ACHN (cell line): ENCODE measurements around the gene UAP1.
"Not testable (repeated sequence)": the region's sequence is repeated elsewhere in the genome, so short reads cannot be mapped to it uniquely, and the experiment has no call there.

Experiments used
- DNase-seq: peaks from one replicate; pipeline ENCODE4 v3.0.0-alpha.2; 2015
- in situ Hi-C: cut with HindIII; loops from 2 replicates; pipeline ENCODE4 v1.10.0; 2017; ENCODE audit warnings: low sequenced_read_pairs, low pct_ligation_motif_present, low pct_unique_long_range_greater_than_20kb

The UAP1 gene

DNA sequence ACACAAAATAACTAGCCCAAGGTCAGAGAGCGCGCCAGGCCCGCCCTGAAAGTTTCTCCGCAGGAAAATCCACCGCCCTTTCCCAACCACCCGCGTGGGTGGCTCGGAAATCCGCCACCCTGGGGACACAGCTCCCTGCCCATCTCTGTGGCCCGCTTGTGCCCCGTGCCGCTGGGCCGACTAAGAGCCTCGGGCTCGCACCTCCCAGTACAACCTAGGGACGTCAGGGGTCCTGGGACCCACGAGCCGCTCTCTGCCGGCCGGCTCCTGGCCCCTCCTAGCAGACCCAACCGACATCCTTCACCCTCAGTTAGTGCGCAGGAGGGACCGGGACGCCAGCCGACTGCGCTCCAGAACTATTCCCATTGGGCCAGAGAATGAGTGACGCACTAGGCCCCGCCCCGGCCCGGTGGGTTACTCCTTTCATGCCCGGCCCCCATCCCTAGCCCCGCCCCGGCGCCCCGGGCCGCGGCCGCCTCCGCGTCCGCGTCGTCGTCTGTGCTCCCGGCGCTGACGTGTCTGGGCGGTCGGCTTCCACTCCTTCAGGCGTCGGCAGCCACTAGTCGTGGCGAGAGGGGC is 396 bp upstream of the UAP1 start:
- in situ Hi-C loops, result no loop called here
- peak; percentile 98 for DNase-seq

DNA sequence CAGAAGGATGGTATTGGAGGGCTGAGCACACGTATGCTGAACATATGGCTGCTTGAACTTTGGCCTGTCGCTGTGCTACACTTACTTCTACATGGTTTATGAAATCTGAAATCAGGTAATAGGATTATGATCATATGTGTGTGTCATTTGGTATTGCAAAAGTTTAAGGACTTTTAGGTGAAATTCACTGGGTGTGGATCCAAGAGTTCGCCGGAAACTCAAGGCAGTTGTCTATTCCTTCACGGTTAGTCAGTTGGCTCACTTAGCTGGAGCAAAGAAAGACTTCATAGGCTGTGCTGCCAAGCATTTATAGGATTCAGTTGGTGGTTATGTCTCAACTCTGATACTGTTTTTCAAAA is 927 bp downstream of the UAP1 start:
- DNase-seq, result peak; percentile 38
- in situ Hi-C loops, result no loop called here

DNA sequence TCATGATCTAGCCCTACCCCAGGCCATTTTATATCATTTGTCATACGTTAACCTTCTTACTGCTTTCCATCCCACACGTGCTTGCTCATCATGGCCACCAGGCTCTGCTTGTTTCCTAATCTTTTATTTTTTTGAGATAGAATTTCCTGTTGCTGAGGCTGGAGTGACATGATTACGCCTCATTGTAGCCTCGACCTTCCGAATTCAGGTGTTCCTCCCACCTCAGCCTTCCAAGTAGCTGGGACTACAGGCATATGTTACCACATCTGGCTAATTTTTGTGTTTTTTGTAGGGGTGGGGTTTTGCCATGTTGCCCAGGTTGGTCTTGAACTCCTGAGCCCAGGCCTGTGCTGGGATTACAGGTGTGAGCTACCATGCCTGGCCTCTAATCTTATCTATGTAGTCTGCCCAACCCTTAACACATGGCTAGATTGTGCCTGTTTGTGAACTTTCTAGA is 3.3 kb downstream of the UAP1 start:
- DNase-seq, result no peak
- in situ Hi-C loops, result no loop called here

DNA sequence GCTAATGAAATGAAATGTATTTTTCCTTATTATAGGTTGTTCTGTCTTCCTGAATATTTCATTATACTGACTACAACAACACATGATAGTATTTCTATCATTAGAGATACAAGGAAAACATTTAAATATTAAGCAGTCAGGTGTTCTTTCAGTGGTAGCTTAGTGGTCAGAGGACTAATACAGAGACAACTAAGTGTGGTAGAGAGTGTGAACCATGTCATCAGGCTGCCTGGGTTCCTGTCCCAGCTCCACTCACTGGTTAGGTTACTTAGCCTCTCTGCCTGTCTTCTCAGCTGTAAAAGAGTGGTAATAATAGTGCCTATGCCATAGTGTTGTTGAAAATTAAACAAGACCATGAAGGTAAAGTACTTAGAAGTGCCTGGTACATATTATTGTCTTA is 3.9 kb downstream of the UAP1 start:
- in situ Hi-C loops, result no loop called here
- DNase-seq, result no peak

DNA sequence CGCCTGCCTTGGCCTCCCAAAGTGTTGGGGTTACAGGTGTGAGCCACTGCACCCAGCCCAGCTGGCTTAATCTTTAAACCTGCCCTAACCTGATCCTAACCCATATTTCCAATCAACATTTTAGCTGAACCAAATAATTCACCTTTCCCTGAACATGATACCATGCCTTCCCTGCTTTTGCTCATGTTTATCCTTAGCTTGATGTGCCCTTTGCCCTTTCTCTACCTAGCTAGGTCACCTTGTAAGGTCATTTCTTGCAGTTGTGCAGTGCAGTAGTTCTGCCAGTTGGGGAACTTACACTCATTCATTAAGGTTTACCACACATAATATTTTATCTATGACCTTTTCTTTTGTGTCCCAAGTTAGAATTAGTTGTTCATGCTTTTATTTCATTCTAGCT is 5.3 kb downstream of the UAP1 start:
- no peak for DNase-seq
- in situ Hi-C loops, result no loop called here

DNA sequence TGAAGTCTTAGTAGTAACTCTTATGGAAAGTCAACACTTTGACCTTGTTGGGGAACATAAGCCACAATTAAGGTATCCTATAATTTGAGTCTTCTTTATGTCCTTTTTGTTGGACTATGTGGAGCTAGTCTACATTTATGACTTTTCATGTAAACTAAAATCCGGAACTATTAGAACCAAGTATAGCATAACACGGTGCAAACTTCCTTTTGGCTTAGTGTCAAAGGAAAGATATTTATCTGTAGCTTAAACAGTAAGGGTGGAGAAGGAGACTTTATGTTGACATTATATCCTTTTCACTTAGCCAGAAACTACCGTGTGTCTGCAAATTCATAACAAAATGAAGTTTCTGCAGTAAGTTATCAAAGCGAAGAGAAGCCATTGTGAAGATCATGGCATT is 7.3 kb downstream of the UAP1 start:
- DNase-seq, result no peak
- in situ Hi-C loops, result no loop called here

DNA sequence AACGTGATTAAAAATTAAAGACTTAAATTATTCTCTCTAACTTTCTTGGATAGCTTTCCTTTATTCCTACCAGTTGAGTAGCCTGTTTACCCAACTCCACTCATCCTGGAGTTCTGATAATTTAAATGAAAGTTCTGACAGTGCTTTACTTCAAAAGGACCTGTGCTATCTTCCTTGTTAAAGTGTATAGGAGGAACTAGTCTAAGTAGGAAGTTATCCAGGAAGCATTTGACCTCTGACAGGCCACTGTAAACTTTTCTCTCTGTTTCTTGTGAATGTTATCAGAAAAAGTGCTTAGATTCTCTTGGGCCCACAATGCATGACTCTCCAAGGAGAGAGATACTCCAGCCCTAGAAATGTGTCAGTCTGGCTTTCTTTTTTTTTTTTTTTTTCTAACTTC is 9.2 kb downstream of the UAP1 start:
- in situ Hi-C loops, result no loop called here
- no peak for DNase-seq

DNA sequence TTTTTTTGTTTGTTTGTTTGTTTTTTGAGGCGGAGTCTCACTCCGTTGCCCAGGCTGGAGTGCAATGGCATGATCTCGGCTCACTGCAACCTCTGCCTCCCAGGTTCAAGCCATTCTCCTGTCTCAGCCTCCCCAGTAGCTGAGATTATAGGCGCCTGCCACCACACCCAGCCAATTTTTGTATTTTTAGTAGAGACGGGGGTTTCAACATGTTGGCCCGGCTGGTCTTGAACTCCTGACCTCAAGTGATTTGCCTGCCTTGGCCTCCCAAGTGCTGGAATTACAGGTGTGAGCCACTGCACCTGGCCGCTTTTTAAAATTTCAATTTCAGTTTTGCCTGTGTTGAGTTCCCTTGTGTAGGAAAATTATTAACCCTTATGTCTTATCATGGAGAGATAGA is 9.6 kb downstream of the UAP1 start:
- in situ Hi-C loops, DNase-seq: not testable (repeated sequence)

DNA sequence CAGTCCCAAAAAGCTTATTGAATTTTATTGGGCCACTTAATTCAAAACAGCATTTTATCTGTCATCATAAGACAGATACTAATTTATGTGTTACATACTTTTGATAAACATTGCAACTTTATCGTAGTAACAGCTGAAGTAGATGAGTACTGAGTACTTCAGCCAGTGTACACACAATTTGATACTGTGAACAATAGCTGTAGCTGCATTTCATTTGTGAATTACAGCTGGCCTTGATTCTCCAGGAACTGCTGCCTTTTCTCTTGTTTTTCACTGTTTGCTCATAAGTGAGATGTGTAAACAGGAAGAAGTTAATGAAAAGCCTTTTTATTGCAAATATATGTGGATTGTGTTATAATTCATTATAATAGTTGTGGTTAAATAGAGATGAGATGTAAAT is 10.2 kb downstream of the UAP1 start:
- in situ Hi-C loops, result no loop called here
- DNase-seq, result no peak

DNA sequence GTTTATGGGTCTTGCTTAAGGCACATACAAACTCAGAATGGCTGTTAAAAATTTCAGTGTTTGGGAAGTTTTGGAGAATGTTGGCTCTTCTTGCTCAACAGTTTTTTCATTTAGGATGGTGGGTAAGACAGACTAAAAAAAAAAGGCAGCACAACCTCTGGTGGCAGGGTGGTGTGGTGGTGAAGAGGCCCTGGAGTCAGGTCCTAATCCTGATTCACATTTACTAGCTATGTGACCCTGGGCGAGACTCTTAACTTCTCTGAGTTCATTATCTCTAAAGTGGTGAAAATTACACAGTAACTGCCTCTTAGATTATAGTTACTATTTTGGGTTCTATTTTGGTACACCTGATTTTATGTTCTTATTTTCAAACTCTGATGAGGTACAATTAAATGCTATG is 11.6 kb downstream of the UAP1 start:
- in situ Hi-C loops, result no loop called here

DNA sequence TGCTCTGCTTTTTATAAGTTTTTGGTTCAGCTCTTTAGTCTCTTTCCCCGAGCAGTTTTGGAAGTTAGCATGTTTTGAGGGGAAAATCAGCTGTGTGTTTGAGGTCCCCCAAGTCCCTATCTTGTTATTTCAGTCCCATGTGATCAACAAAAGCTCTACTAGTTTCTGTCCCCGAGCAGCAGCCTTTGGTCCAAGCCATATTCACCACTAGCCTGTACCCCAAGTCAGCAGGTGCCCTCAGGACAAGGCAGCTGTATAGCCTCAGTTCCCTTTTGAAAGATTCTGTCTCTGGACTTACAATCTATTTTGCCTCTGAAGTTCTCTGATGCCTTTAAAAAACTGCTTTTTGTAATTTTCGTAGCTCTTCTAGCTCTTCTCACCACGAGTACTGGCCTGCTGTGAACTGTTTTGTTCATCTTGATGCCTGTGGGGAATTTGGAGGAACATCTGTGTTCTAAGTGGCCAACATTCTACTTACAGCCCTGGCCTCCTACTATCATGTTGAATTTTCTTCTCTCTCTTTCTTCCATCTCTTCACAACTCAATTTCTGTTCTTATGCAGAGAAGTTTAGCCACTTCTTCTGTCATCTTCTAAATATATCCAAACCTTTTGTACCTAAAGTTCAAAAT is 16.7 kb downstream of the UAP1 start:
- DNase-seq, result no peak
- in situ Hi-C loops, result no loop called here

More for the DNA sequence above, 11.6 kb downstream of the UAP1 start:
- DNase-seq, result no peak

DNA sequence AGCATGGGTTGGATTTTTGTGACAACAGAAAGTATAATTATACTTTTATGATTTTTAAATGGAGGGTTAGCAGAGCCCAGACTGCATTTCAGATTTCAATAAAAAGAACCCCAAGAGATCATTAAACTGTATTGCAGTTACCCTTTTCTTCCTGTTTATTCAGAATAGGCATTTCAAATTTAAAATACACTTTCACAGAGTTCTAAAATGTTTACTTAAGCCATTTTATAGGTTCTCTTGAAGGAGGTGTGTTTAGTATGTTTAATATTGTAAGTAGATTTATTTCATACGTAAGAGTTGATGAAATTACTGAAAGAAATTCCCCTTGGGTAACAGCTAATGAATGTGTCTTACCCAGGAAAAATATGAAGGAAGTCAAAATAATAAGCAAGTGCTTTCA is 17.4 kb downstream of the UAP1 start:
- no peak for DNase-seq
- in situ Hi-C loops, result no loop called here

DNA sequence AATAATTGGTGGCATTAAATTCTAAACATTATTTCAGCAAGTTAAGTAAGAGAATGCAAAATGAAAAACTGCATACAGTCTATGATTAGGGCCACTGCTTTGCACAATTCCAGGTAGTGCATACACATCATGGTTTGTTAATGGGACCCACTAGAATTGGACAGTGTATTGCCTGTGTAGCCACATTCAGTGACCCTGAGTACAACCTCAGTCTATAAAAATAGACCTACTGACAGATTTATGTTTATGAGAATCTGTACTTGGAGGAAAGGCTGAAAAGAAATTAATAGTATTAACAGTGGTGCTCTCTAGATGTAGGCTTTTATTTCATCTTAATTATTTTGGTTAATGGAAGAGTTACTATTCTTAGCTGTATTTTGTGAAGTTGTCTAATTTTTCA is 18.8 kb downstream of the UAP1 start:
- no peak for DNase-seq
- in situ Hi-C loops, result no loop called here

DNA sequence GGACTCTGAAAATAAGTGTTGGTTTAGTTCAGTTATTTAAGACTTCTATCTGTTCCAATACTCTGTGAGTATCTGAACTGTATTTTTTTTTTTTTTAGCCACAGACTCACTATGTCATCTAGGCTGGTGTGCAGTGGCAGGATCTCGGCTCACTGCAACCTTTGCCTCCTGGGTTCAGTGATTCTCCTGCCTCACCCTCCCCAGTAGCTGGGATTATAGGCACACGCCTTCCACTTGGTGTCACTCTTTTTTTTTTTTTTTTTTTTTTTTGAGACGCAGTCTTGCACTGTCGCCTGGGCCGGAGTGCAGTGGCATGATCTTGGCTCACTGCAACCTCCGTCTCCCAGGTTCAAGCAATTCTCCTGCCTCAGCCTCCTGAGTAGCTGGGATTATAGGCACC is 21.4 kb downstream of the UAP1 start:
- in situ Hi-C loops, DNase-seq: not testable (repeated sequence)

DNA sequence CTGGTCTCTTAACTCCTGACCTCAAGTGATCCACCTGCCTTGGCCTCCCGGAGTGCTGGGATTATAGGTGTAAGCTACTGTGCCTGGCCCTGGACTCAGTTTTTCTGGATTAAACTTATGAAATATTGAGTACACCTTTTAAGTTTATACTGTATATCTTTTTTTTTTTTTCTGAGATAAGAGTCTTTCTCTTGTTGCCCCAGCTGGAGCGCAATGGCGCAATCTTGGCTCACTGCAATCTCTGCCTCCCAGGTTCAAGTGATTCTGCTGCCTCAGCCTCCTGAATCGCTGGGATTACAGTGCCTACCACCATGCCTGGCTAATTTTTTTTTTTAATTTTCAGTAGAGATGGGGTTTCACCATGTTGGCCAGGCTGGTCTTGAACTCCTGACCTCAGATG is 23.6 kb downstream of the UAP1 start:
- in situ Hi-C loops, DNase-seq: not testable (repeated sequence)

DNA sequence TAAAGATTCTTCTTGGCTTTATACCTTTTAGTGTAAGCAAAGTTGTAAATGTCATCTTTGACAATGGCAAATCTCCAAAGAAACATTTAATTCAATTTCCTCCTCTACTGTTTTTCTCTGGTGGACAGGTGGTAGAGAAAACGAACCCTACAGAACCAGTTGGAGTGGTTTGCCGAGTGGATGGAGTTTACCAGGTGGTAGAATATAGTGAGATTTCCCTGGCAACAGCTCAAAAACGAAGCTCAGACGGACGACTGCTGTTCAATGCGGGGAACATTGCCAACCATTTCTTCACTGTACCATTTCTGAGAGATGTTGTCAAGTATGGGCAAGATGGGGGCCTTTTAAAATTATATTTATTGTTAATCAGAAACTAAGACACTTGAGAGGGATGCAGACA is 25.8 kb downstream of the UAP1 start:
- in situ Hi-C loops, result no loop called here
- no peak for DNase-seq

DNA sequence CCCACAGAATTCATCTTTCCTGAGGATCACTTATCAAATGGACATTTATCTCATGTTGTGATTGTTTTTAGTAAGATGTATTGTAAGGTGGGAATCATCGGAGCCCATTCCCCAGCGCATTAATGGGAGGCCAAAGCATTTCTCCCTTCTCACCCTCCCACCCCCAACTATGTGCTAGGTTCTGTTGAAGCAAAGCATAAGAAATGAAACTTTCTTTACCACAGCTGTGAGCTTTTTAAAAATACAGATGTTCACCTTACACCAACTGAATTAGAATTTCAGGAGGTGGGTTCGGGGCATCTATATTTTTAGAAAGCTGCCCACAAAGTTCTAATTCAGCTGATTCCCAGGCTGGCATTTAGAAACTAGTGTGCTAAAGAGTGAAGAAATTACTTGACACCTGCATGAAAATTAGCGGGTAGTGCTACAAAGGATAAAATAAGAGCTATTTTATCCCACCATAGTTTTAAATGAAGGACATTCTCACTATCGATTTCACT is 26.3 kb downstream of the UAP1 start:
- DNase-seq, result no peak
- in situ Hi-C loops, result no loop called here

DNA sequence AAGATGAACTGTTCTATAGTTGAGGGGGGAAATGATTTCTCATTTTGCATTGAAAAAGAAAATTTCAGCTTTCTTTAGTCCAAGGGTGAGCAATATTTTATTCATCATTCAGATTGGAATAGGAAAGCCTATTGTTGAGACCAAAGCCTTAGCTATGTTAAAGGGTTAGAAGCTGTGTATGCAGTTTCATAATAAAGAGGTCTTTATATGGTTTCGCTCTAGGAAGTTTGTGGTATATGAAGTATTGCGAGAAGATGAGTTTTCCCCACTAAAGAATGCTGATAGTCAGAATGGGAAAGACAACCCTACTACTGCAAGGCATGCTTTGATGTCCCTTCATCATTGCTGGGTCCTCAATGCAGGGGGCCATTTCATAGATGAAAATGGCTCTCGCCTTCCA is 28.6 kb downstream of the UAP1 start:
- in situ Hi-C loops, result no loop called here
- no peak for DNase-seq

DNA sequence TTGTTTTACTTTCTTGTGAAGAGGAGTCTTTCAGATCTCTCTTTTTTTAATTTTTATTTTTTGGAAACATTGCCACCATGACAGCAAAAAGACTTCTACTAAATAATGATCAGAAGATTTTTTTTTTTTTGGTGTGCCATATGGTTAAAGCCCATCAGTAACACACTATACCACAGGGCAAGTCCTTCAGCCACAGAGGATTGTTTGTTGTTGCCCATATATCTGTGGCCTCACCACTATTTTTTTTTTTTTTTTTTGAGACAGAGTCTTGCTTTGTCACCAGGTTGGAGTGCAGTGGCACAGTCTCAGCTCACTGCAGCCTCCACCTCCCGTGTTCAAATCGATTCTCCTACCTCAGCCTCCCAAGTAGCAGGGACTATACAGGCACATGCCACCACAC is 29.2 kb downstream of the UAP1 start:
- in situ Hi-C loops, result no loop called here
- no peak for DNase-seq

DNA sequence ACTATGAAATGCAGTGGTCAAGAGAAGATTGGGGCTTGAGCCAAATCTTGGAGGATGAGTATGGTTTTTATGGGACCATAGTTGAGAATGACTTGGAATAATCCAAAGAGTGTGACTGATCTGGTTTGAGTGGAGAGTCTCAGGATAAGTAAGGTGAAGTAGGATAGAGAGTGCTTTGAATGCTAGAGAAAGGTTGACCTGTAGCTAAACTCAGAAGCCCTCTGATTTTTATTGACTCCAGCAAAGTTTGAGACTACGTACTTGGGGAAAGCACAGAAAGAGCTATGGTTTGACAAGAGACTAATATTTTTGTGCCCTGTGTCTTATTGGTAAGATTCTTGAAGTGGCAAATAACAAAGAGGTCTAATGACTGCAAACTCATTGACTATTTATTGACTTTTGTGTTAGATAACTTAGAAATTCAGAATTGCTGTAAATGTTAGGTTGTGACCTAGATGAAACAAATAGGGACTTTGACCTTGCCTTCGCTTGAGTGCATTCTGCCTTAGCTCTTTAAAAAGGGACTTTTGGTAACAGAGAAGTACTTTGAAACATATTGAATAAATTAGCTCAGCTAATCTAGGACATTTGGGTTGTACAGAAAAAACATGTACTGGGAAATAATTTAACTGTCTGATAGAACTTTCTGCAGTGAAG is 35.1 kb downstream of the UAP1 start:
- DNase-seq, result no peak
- in situ Hi-C loops, result no loop called here
